ENCODE data around the gene DOCK9. TPM values are rescaled to one million over a fixed set of nuclear protein-coding genes. Genes with fewer than 3 reads are reported as not detected.

DOCK9 gene
- total RNA-seq, 2 donors from 2014 or later = 58.6 to 102 TPM

DNA sequence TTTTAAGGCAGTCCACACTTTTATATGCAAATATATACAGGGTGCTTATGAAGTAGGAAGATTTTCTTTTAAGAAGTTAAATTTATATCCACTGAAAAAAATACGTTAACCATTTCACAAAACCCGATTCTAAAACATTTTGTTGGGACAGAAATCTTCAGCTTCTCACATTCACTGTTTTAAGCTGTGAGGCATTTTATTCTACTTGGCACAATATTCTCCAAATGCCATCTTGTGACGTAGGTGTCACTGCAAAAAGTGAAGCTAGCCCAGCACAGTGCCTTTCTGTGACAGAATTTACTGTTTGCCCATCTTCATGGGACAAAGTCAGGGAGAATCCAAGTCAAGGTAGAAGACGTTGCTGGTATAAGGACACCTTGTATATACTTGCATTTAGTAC lies 130.9 kb downstream of the DOCK9 start:
- no peaks in the 10 kb centered on the region for H3K9me3 ChIP-seq
- ATAC-seq (ENCODE audit: insufficient number of reproducible peaks, low FRiP score, low read depth) (no peak), DNase-seq (ENCODE audit: low spot score) (no peak)
- H3K4me3 ChIP-seq = no peak overlapping the region
- no peak overlapping the region for H3K27ac ChIP-seq
- no peaks in the 10 kb centered on the region for H3K27me3 ChIP-seq (replicated peaks; ENCODE audit: insufficient read depth)
- no peaks in the 10 kb centered on the region for H3K4me1 ChIP-seq (ENCODE audit: control insufficient read depth in 1 of 2, low read depth in 2 of 2)
- TF ChIP-seq, protein P1, sequence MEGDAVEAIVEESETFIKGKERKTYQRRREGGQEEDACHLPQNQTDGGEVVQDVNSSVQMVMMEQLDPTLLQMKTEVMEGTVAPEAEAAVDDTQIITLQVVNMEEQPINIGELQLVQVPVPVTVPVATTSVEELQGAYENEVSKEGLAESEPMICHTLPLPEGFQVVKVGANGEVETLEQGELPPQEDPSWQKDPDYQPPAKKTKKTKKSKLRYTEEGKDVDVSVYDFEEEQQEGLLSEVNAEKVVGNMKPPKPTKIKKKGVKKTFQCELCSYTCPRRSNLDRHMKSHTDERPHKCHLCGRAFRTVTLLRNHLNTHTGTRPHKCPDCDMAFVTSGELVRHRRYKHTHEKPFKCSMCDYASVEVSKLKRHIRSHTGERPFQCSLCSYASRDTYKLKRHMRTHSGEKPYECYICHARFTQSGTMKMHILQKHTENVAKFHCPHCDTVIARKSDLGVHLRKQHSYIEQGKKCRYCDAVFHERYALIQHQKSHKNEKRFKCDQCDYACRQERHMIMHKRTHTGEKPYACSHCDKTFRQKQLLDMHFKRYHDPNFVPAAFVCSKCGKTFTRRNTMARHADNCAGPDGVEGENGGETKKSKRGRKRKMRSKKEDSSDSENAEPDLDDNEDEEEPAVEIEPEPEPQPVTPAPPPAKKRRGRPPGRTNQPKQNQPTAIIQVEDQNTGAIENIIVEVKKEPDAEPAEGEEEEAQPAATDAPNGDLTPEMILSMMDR (IDR thresholded peaks at IDR 0.05) = no peak
- no peaks in the 10 kb centered on the region for H3K36me3 ChIP-seq

DNA sequence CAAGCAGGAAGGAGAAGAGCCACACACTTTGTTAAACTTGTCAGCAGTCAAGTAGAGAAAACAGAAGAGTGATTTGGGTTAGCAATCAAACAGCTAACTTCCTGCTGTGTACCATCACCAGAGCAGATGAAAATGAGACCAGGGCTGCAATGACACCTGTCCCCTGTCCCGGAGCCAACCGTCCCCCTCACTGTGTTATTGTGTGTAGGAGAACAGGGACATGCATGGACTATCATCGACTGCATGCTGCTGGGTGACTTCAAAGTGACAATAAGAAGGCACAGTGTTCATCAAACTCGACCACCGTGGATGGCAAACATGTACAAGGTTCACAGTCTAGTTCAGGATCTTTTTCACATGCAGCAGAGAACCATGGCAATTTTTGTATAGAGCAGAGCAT lies 131.3 kb downstream of the DOCK9 start:
- Histone ChIP-seq H3K36me3 (no peaks in the 10 kb centered on the region), H3K27me3 (replicated peaks; ENCODE audit: insufficient read depth) (no peaks in the 10 kb centered on the region)

DNA sequence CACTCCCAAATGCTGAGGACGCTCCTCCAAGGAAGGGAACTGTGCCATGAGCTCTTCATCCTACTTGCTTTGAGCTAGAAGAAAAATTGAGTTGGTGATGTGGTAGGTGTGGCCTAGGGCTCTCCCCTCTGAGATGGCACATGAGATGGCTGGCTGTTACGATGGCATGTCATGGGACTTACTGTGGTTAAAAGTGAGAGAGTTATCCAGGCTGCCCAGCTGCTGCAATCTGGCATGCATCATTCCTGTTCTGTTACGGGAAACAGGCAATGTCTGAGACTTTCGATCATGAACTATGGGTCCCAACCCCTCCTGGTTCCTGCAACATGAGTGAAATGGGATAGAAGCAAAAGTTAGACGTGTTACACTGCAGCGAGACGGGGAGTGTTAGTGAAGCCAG lies 132.1 kb downstream of the DOCK9 start:
- ATAC-seq (ENCODE audit: insufficient number of reproducible peaks, low FRiP score, low read depth) (no peak), DNase-seq (ENCODE audit: low spot score) (no peak)
- Histone ChIP-seq H3K27ac (no peak overlapping the region), H3K27me3 (replicated peaks; ENCODE audit: insufficient read depth) (no peaks in the 10 kb centered on the region), H3K36me3 (no peaks in the 10 kb centered on the region), H3K9me3 (no peaks in the 10 kb centered on the region), H3K4me3 (no peak overlapping the region), H3K4me1 (ENCODE audit: control insufficient read depth in 1 of 2, low read depth in 2 of 2) (no peaks in the 10 kb centered on the region)
- TF ChIP-seq, protein P1 (IDR thresholded peaks at IDR 0.05) = no peak

More for the DNA sequence above, 131.3 kb downstream of the DOCK9 start:
- no peak overlapping the region for H3K27ac ChIP-seq
- H3K4me3 ChIP-seq = no peak overlapping the region
- no peak for ATAC-seq (ENCODE audit: insufficient number of reproducible peaks, low FRiP score, low read depth)
- no peaks in the 10 kb centered on the region for H3K9me3 ChIP-seq
- TF ChIP-seq, protein P1 (IDR thresholded peaks at IDR 0.05) = no peak
- H3K4me1 ChIP-seq (ENCODE audit: control insufficient read depth in 1 of 2, low read depth in 2 of 2) = no peaks in the 10 kb centered on the region
- DNase-seq (ENCODE audit: low spot score) = no peak

DNA sequence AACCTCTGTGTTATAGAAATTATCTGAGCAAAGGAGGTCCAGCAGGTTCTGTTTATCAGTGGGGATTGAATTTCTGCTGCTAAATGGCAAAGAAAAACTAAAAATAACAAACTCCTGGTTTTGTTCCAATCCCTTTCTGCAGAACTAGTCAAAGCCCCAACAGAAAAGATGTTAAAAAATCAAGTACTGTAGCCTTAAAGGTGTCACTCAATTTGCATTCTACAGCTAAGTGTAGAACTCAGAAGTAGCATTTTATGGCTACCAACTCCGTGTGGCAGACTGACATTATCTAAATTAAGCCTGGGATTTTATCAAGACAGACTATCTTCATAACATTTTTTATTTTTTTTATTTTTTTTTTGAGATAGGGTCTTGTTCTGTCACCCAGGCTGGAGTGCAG lies 133.8 kb downstream of the DOCK9 start:
- TF ChIP-seq, protein P1 (IDR thresholded peaks at IDR 0.05) = no peak
- no peak overlapping the region for H3K27ac ChIP-seq
- H3K4me1 ChIP-seq (ENCODE audit: control insufficient read depth in 1 of 2, low read depth in 2 of 2) = peaks cover 0 to 9% of the 10 kb centered on the region in 2 donors
- no peaks in the 10 kb centered on the region for H3K36me3 ChIP-seq
- no peak for DNase-seq (ENCODE audit: low spot score)
- no peak overlapping the region for H3K4me3 ChIP-seq
- H3K9me3 ChIP-seq = no peaks in the 10 kb centered on the region
- H3K27me3 ChIP-seq (replicated peaks; ENCODE audit: insufficient read depth) = no peaks in the 10 kb centered on the region
- ATAC-seq (ENCODE audit: insufficient number of reproducible peaks, low FRiP score, low read depth) = no peak

DNA sequence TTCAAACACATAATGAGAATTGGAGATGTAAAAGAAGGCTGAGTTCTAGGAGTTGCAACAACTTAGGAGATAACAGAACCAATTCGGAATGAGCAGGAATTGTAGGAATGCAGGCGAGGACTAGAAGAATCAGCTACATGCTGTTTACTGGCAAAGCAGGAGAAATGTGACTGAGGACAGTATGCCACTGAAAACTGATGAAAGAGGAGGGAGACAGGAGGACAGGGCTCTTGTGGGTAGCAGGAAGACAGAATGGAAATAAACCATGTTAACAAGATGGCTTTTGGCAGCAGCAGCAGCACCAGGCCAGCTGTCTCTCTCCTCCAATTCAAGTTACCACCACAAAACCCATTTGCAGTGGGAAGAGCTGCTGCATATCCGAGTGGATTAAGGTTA lies 134.4 kb downstream of the DOCK9 start:
- no peak overlapping the region for H3K27ac ChIP-seq
- no peaks in the 10 kb centered on the region for H3K9me3 ChIP-seq
- H3K36me3 ChIP-seq = no peaks in the 10 kb centered on the region
- H3K27me3 ChIP-seq (replicated peaks; ENCODE audit: insufficient read depth) = no peaks in the 10 kb centered on the region
- ATAC-seq (ENCODE audit: insufficient number of reproducible peaks, low FRiP score, low read depth) (no peak), DNase-seq (ENCODE audit: low spot score) (no peak)
- H3K4me3 ChIP-seq = no peak overlapping the region
- peaks cover 0 to 9% of the 10 kb centered on the region in 2 donors for H3K4me1 ChIP-seq (ENCODE audit: control insufficient read depth in 1 of 2, low read depth in 2 of 2)
- TF ChIP-seq, protein P1 (IDR thresholded peaks at IDR 0.05) = no peak
